ENCODE measurements around the gene NSRP1.
"Not testable (repeated sequence)": the region's sequence is repeated elsewhere in the genome, so short reads cannot be mapped to it uniquely, and the experiment has no call there.

Gene NSRP1, protein sequence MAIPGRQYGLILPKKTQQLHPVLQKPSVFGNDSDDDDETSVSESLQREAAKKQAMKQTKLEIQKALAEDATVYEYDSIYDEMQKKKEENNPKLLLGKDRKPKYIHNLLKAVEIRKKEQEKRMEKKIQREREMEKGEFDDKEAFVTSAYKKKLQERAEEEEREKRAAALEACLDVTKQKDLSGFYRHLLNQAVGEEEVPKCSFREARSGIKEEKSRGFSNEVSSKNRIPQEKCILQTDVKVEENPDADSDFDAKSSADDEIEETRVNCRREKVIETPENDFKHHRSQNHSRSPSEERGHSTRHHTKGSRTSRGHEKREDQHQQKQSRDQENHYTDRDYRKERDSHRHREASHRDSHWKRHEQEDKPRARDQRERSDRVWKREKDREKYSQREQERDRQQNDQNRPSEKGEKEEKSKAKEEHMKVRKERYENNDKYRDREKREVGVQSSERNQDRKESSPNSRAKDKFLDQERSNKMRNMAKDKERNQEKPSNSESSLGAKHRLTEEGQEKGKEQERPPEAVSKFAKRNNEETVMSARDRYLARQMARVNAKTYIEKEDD
- total RNA-seq: 34.2 to 47.1 (median 38.6) reads per million in 4 experiments

DNA sequence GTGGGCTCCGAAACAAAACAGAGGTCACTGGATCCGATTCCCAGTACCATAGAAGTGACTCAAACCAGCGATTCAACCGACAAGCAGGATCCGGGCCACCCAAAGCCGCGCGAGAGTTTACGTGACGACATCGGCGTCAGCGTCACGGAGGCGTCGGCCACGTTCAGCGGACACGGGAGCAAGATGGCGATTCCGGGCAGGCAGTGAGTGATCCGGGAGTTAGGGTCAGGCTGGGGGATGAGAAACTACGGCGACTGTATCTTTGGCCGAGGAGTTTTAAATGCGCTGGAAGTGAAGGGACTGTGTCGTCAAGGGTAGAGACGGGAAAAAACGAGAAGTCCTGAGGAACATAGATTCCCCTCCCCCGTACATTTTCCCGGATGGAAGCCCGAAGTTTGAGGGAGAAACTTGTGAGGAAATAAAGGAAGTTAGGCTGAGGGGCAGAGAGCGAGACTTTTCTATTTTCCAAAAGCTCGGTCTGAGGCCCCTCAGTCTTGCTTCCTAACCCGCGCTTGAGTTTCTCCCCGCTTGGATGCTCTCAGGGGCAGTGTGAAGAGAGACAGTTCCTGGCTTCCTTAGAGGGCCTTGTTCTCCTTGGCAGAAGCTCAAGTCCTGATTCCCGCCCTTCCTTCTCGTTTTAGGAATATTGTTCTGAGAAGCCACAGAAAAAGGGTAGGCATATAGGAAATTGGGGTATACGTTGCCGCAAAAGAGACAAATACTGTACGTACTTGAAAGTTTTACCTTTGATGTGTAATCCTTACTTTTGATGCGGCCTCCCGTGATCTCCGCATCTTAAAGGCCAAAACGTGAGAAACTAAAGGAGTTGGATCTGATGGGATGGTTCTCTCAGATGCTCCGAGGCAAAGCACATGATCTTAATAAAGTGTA, at the start of gene NSRP1:
TSS of gene NSRP1 (plus strand) at position 156 of the 891 bp plus-strand sequence. CDS start at position 184, 28 bp downstream.
- peak; percentile 82 for DNase-seq

DNA sequence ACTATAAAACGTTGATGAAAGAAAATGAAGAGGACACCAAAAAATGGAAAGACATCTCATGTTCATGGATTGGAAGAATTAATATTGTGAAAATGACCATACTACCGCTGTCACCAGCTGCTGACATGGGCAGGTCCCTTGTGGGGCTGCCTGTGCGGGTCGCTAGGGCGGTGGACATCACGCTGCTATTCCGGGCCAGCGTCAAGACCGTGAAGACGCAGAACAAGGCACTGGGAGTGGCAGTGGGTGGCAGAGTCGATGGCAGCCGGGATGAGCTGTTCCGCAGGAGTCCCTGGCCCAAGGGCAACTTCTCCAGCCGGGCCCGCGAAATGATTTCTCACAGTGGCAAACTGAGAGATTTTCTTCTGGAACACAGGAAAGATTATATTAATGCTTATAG, 48.2 kb upstream of the NSRP1 start:
- no peak for DNase-seq

DNA sequence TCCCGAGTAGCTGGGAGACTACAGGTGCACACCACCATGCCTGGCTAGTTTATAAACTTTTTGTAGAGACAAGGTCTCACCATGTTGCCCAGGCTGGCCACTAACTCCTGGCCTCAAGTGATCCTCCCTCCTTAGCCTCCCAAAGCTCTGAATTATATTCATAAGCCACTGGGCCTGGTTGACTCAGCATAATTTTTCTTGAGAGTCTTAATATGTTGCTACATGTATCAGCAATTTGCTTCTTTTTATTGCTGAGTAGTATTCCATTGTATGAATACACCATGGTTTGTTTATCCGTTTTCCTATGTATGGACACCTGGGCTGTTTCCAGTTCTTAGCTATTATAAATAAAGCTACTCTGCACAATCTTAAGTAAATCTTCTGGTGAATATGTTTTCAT, 42.4 kb upstream of the NSRP1 start:
- no peak for DNase-seq

DNA sequence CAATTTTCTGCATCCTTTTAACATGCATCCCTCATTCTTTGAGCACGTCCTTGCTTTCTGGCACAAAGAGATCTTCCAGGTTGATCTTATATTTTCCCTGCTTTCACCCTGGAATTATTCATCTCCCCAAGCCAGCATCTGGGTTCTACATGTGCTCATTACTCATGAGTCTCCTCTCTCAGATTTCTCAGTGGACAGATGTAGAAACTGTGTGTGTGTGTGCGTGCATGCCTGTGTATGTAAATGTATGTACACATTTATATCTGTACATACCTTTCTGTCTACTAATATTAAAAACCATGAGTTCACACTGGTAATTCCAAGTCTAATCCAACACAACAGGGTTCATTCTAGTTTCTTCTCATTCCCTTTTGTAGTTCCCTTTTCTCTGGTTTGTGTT, 41.9 kb upstream of the NSRP1 start:
- DNase-seq: no peak

DNA sequence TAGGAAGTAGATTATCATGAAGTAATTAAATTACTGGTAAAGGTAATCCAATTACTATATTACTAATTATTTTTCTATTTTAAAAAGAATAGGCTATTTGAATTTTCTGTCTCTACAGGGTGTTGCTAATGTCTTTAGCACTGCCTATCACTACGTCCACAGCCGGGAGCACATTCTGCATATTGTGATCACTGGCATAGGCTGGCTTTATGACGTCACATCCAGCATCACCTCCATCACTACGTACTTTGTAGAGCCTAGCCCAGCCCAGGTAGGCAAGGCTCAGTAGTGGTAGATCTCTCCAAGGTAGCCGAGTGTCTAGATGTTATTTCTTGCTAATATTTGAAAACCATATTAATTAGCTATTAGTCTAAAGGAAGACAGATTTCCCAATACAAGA, 33.8 kb upstream of the NSRP1 start:
- no peak for DNase-seq

DNA sequence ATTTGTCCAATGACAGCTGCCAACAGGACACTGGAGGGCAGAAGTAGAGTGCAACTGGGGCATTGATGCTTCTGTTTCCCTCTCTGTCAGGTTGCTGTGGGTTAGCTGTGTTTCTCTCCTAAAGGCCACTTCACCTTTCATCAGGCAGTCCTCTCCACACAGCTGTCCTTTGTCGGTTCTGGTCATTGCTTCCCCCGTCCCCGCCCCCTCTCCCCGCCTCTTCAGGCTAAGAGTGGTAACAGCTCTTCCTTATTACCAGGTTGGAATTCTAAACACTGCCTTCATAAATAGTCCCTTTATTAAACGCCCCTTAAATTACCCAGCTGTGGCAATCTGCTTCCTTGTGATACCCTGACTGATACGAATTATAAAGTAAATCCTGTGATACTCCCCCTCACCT, 31.8 kb upstream of the NSRP1 start:
- DNase-seq: no peak

DNA sequence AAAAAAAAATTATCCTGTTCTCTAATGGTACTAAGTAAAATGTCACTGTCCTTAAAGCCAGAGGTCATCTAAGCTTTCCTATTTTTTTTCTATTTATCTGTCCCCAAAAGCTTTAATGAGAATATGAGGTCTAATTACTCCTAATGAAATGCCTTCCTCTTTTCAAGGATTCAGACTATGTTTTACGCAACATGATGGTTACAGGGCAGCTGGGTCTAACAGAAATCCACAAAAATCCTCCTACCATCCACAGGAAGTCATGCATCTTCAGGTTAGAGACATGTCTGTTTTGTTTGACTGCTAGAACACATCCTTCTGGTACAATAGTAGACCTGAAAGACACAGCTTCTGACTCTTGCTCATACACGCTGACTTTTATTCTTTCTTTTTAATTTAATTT, 29.7 kb upstream of the NSRP1 start:
- DNase-seq: no peak

DNA sequence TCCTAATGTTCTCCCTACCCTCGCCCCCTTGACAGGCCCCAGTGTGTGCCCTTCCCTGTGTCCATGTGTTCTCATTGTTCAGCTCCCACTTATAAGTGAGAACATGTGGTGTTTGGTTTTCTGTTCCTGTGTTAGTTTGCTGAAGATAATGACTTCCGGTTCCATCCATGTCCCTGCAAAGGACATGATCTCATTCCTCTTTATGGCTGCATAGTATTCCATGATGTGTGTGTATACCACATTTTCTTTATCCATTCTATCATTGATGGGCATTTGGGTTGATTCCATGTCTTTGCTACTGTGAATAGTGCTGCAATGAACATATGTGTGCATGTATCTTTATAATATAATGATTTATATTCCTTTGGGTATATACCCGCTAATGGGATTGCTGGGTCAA, 29.2 kb upstream of the NSRP1 start:
- not testable (repeated sequence) for DNase-seq

DNA sequence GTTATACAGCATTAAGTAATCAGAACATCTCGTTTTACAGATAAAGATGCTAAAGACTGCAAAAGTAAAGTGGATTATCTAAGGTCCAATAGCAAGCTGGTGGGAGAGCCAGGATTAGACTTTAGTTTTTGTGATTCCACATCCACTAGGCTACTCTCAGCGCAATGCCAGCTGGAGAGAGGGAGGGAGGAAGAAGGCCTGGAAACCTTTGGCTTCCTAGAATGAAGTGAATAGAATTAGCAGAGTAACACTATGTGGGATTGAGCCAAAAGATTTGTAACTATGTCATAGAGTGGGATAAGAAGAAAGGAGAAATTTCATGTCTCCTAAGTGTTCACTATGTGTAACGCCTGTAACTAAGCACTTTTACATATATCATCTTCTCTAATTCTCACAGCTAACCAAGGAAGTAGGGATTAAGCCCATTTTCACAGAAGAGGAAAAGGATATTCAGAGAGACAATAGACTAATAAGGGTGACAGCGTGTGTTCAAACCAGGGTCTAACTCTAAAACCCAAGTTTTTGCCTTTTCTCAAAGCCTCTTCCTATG, 25.4 kb upstream of the NSRP1 start:
- no peak for DNase-seq

DNA sequence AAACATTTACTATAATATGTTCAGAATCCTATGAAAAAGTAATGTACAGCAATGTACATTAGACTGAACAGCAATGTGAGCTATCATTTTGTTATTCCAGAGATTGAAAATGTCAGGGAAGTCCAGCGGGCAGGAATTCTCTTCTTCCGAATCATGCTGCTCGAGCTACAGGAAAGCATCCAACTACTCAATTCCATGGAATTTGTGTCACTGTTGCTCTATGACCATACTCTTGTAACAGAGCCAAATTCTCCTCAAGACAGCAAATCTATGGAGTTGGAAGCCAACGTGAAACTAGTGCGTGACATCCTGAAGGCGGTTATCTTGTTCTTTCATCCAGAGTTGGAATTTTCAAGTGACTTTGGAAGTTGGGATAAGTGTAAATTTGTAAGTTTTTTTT, 24.8 kb upstream of the NSRP1 start:
- no peak for DNase-seq

DNA sequence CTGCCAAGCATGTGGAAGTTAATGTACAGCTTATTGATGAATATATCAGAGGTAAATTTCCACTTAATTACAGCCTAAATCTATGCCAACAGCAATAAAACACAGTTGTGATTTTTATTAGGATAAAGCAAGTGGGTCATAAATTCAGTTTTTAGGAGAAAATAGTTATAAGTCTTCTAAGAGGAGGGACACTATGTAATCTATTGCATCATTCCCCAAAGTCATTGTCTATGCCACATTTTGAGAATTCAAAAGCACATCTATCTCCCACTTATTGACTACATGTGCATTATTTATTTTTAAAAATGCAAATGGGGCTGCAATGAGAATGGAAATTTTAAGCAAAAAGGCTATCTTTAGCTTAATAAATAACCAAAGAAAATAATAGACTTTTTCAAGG, 23.7 kb upstream of the NSRP1 start:
- no peak for DNase-seq

DNA sequence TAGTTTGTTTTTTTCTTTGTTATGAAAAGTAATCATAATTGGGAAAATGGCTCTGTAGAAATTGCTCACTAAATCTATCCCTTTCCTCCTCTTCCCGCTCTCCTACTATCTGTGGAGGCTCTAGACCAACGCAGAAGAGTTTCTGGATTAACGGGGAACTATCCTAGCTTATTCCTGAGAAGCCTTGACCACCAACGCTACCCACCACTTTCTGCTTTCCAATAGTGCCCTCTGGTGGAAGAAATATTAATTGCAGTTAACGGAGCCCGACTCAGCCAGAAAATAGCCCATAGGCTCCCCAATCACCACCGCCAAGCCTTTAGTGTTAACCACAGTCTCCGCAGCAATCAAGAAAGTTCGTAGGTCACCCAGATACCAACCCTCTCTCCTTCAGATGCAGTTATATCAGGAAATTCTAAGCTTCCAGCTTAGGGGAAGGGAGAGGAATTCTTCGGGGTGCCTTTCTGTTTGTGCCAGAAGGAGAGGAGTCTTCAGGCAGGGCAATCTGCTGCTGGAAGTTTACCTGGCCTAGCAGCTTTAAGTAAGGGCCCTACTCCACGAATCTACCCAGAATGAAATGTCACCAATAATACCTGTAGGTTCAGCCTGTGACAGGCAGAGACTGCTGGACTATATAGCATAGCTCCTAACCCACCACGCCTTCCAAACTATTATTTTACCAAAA, 23.0 kb upstream of the NSRP1 start:
- peak; percentile 24 for DNase-seq

DNA sequence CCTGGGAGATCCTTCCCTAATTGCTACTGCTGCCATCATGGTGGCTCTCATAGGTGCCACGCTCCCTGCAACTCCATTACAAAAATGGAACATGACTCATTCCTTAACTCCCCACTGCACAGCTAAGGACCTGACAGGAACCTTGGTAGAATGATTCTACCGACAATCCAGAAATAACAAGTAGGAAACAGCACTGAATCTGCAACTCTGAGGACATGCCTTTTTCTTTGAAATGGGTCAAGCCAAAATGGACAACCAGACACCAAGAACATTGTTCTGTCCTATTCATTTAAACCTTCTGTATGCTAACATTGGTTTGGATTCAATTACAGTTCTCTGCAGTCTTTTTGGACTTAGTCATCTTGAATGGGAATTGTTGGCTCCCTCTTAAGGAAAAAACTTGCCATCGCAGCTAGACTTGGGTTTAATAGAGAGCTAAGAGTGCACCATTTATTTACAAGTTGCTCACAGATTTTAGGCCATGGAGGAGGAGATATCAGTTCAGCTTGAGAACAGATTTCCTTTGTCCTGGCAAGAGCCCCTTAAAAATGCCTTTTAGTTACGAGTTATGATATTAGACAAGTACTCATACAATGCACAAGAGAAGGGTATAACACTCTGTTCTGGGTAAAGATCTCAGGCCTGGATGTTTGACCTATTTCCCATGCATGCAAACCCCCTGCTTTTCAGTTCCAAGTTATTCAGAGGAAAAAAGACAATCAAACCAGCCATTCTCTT, 20.9 kb upstream of the NSRP1 start:
- no peak for DNase-seq

DNA sequence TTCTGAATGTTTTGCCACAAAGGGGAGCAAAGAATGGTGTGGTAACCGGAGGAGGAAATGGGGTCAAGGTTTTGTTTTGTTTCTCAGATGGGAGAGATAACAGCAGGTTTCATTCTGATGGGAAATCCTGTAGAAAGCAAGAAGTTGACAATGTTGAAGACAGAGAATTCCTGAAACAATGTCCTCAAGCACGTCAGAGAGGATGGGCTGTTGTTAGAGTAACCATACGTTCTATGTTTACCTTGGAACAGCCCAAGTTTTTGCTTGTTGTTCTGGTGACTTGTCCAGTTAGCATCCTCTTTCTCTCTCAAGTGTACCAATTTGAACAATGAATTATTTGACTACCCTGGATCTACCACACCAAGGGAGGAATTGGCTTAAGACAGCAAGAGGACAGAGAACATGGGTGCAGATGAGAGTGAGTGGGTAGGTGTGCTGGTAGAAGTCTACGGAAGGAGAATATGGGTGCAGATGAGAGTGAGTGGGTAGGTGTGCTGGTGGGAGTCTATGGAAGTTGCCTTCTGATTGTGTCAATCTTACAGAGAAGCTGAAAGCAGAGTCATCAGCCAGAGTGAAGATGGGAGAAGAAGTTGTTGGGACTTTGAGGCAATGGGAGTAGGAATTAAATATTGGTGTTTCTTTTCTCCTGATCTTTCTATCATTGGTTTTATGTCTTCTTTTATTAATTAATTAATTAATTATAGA, 14.8 kb upstream of the NSRP1 start:
- no peak for DNase-seq

DNA sequence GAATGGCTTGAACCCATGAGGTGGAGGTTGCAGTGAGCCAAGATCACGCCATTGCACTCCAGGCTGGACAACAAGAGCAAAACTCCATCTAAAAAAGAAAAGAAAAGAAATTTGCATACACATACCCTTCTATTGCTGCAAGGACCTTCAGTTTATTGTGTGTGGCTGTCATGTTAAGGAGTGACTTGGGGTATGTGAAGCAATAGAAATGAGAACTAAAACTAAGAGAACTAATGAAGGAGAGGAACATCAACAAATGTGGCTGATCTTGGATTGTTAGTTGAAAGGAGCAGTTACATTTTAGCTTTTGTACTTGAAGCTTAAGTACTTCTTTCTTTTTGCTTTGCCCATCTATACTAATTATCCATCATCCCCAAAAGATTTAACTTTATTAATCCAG, 12.7 kb upstream of the NSRP1 start:
- DNase-seq: no peak

DNA sequence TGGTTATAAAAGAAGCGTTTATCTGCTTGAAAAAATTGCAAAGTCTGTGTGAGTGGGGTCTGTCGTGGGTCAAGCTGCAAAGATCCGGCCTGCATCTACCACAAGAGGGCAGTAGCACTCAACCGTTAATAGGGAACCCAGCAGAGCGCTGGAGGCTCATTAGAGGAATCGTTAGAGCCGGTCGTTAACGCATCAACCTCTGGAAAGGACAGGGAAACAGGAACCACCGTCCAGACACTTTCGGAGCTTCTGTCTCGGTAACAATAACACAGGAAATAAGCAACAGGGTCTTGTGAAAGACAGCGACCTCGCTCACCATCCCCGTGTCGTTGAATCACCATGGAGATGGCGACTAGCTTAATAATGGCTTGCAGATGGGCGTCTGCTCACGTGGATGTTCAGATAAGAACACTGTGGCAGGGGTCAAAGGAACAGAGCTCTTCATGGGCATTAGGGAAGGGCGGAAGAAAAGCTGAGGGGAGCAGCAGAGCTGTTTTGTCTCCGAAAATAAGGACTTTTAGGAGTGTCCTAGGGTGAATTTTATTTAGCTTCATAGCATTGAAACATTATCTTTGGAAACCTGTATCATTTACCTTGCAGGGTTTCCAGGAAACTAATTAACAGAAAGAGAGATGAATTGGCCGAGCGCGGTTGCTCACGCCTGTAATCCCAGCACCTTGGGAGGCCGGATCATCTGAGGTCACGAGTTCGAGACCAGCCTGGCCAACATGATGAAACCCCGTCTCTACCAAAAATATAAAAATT, 11.9 kb upstream of the NSRP1 start:
- DNase-seq: peak; percentile 51

DNA sequence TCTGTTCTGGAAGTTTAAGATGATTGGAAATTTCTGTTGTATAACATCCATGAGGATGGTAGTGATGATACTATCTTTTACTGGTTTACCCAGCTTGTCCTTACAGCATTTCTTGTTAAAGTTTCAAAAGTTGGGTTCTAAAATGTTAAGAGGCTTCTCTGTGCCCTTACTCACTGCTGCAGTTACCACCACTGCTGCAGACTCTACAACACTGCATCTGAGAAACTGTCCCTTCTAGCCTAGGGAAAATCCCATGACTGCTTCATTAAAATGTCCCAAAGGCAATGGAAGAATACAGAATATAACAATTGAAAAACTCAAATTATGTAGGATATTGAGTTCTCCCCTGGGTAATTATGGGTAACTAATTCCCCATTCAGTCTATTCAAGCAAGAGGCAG, 3.8 kb upstream of the NSRP1 start:
- no peak for DNase-seq

DNA sequence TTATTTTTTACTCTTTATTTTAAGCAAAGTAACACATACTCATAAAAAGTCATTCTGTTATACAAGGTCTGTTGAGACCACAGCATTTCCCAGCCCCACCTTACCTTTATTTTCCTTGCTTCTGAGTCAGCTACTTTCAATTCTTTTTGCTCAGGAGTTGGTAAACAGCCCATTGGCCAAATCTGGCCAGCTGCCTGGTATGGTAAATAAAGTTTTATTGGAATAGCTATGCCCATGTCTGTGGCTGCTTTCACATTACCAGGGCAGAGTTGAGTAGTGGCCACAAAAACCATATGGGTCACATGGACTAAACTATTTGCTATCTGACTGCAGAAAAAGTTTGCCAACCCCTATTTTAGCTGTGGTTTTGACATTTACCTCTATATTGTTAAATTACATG, 3.4 kb upstream of the NSRP1 start:
- no peak for DNase-seq

DNA sequence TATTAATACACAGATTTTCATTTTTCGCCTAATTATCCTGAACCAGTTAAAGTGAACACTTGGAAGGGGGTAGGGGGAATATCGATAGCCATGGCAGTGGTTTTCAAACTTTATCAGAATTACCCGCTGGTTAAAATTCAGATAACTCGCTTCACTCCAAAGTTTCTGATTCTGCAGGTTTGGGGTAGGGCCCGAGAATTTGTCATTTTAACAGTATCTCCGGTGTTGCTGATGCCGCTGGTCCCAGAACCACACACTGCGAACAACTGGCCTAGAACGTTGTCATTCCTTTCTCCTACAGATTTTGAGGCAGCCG, 313 bp upstream of the NSRP1 start:
- DNase-seq: no peak

DNA sequence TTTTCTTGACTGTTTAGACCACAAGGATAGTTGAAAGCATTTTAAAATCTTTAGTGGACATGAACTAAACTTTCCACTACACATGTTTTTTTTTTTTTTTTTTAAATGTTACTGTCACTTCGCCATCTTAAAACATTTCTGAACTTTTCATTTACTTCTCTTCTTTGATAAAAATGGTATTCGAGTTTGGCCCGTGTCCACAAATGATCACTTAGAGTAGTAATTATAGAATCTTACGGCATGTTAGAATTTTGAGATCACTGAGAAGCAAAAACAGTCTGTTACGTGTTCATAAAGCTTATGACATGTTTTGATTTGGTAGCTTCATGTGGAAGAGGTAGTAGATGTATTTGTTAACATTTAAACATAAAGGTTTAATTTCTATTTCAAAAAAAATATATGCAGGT, 1.1 kb downstream of the NSRP1 start:
- DNase-seq: no peak

DNA sequence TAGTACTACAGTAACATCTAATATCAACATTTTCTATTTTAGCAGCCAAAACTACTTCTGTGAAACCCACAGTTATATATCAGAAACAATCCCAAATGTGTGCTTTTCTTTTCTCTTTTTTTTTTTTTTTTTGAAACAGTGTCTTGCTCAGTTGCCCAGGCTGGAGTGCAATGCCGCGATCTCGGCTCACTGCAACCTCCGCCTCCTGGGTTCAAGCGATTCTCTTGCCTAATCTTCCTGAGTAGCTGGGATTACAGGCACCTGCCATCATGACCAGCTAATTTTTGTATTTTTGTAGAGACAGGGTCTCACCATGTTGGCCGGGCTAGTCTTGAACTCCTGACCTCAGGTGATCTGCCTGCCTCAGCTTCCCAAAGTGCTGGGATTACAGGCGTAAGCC, 2.0 kb downstream of the NSRP1 start:
- not testable (repeated sequence) for DNase-seq

All from effector CD8-positive, alpha-beta T cell (primary cell).